ENCODE results near the gene NME5.

DNA sequence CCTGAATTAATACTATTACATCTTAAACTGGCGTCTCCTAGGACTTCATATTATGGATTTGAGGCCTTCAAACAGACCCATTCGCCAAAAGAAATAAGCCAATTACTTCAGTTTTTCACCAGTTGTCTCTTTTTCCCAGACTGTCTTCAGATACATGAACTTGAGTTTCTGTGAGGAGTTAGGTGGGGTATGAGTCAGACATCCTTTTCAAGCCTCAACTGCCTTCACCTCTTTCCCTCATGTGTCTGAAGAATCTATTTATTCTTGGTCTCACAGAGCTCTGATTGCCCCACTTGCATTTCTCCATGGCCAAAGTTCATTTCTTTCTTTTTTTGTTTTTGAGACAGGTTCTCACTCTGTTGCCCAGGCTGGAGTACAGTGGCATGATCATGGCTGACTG is 42.9 kb downstream of the NME5 start:
- no peak for TF ChIP-seq POLR2AphosphoS5 (IDR thresholded peaks at IDR 0.05)
- TF ChIP-seq, protein P1, sequence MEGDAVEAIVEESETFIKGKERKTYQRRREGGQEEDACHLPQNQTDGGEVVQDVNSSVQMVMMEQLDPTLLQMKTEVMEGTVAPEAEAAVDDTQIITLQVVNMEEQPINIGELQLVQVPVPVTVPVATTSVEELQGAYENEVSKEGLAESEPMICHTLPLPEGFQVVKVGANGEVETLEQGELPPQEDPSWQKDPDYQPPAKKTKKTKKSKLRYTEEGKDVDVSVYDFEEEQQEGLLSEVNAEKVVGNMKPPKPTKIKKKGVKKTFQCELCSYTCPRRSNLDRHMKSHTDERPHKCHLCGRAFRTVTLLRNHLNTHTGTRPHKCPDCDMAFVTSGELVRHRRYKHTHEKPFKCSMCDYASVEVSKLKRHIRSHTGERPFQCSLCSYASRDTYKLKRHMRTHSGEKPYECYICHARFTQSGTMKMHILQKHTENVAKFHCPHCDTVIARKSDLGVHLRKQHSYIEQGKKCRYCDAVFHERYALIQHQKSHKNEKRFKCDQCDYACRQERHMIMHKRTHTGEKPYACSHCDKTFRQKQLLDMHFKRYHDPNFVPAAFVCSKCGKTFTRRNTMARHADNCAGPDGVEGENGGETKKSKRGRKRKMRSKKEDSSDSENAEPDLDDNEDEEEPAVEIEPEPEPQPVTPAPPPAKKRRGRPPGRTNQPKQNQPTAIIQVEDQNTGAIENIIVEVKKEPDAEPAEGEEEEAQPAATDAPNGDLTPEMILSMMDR (IDR thresholded peaks at IDR 0.05): no peak
